HG02642 (cell line): ENCODE measurements around the gene PDE4D.

Experiments used
- ATAC-seq: cut with Tn5 transposase; IDR thresholded peaks from one replicate; pipeline ENCODE4 v1.9.1; 2021; ENCODE audit warnings: mild to moderate bottlenecking; ENCODE audit not compliant: unreplicated experiment, poor library complexity

Gene PDE4D

GRCh38 chr5:59893429-59894227 is at the start of gene PDE4D:
Gene PDE4D, minus strand, starts transcription at chr5:59893726.
- peak; percentile 53 for ATAC-seq

DNA sequence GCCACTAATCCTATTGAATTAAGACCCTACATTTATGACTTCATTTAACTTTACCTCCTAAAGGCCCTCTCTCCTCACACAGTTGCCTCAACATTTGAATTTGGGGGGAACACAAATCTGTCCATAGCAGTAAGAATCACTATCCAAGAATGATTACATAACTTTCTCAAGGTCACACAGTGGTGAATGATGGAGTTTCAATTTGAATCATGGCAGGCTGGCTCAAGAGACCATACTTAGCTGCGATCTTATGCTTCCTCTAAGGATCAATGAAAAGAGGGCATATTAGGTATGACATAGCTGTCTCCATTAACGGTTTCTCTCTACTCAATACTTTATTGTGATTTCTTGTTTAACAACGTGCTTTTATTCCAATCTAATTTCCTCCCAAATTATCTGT is 44.1 kb upstream of the PDE4D start:
- ATAC-seq = no peak

- ATAC-seq = no peak
Observed at GRCh38 chr5:59923465-59923864, 29.9 kb upstream of the PDE4D start.

GRCh38 chr5:59922220-59922619 is 28.7 kb upstream of the PDE4D start:
- no peak for ATAC-seq

DNA sequence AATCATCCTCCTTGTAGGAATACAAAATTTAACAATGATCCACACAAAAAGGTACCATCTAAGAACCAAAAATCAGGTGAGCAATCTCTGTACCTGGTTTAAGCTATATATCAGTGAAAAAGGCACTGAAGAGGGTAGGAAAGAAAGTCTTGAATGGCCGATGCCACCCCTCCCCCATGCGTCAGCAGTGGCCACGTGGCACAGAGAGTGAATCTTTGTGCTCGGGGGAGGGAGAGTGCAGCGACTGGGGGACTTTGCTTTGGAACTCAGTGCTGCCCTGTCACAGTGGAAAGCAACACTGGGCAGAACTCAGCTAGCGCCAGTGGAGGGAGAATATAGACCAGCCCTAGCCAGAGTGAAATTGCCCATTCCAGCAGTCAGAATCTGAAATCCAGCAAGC is 28.3 kb upstream of the PDE4D start:
- ATAC-seq = no peak

DNA sequence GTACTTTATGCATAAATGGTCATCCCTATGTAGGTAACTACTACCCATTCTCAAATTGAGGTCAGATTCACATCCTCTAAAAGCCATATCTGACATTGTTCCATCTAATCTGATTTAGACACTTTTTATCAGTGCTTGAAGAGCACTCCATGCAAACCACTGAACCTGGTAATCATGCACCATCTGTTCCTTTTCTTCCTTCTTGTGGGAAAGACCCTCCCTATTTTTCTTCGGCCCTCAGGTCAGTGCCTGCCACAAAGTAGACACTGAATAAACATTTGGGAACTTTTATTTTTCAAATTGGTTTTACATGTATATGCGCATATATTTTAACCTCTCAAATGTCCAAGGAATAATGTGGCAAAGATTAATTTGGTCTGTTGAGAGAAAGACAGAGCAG is 26.0 kb upstream of the PDE4D start:
- ATAC-seq = no peak

DNA sequence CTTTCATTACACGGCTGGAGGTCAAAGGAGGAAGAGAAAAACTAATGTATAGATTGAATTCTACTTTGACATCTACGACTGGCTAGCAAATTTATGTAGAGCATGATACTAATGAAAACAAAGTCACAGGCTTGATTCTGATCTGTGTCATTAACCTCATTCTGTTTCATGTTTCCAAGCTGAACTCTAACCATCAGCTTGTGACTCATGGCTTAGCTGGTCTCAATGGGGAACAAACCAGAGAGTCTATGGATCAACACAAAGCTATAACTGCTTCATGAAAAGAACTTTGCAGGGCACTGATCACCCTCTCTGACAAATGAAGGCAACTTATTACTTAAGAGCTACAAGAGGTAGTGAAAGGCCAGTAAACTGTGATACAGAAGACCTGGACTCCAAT is 23.6 kb upstream of the PDE4D start:
- no peak for ATAC-seq

GRCh38 chr5:59905188-59905587 is 11.7 kb upstream of the PDE4D start:
- ATAC-seq = no peak

DNA sequence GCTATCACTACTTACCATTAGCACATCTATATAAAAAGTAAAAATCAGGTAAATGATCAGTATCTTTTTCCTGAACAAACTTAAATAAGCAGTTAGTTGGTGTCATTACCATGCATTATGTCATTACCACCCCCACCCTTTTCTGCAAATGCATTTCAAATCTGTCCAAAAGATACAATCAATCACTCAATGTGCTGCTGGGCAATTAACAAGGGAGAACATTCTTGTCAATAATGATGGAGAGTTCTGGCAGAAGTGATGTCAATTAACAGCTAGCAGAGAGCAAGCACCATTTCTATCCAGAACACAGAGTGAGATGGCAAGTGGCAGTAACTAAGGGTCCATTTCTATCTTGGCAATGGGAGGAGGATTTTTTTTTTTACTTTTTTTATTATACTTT is 3.5 kb upstream of the PDE4D start:
- ATAC-seq = no peak

- ATAC-seq = no peak
Observed at GRCh38 chr5:59891962-59892643, 1.4 kb downstream of the PDE4D start.

- no peak for ATAC-seq
Observed at GRCh38 chr5:59887274-59887673, 6.3 kb downstream of the PDE4D start.

- no peak for ATAC-seq
Observed at GRCh38 chr5:59874675-59875074, 18.9 kb downstream of the PDE4D start.

DNA sequence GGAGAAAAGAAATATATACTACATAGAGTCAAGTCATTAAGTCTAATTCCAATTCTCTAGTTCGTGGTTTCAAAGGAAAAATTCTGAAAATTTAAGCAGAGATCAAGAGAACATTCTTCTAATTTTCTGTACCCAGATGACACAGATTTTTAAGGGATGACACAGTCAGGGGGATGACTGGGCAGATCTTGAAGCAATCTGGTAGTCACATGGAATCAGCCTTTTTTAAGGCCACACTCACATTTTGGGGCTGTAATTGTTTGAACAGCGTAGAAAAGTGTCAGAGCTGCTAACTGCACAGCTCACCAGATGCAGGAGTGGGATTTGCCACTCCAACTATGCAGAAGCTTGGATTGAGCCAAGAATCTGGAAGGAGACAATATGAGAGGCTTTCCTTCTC is 20.4 kb downstream of the PDE4D start:
- no peak for ATAC-seq

DNA sequence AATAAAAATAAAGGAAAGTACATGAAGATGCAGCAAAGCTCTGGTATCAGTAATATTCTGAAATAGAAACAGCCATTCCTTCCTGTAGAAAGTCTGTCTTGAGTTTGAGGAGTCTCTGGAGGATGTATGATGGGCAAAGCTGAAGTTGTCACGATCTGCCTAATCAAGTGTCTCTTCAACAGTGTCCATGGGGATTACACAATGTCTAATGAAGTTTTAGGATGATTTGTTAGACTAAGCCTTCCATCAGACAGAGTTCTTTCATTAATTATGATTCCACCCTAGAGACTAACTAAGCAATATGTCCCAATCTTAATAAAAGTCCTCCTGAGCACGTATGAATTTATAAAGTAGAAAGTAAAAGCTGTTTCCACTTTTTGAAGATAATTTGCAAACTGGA is 26.9 kb downstream of the PDE4D start:
- ATAC-seq = no peak

GRCh38 chr5:59864718-59865117 is 28.8 kb downstream of the PDE4D start:
- no peak for ATAC-seq

GRCh38 chr5:59863777-59864176 is 29.7 kb downstream of the PDE4D start:
- no peak for ATAC-seq

- ATAC-seq = no peak
Observed at GRCh38 chr5:59856358-59856757, 37.2 kb downstream of the PDE4D start.

- no peak for ATAC-seq
Observed at GRCh38 chr5:59850766-59851165, 42.8 kb downstream of the PDE4D start.

DNA sequence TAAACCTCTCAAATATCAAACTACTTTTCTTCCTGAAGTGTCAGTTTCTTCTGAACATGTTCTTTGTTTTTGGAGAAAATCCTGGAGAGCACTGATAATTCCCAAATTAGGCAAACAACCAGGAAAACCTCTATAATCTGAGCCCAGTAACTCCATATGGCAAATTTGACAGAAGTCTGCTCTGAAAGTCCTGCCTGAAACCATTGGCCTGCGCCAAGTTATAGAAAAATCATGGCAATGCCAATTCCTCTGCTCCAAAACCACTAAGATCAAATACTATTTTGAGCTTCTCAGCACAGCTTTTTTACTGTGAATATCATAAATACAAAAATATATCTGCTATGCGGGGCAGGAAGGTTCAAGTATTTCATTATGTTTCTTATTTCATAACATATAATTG is 45.9 kb downstream of the PDE4D start:
- no peak for ATAC-seq

DNA sequence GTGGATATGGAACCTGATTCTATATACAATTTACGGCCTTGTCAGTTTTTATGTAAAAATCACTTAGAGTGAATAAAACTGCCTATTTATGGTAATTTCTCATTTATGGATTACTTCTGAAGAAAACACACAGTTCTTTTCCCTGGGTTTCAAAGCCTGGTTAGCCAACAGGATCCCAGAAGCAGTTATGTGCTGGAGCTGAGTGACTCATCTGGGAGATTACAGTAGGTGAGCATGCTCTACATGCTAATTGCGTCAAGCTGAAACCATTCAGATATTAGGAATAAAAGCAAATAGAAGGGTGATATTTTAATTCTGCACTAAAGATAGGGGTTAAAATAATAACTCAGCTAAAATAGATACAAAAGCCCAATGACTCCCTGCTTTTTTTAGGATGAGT is 47.8 kb downstream of the PDE4D start:
- ATAC-seq = no peak

DNA sequence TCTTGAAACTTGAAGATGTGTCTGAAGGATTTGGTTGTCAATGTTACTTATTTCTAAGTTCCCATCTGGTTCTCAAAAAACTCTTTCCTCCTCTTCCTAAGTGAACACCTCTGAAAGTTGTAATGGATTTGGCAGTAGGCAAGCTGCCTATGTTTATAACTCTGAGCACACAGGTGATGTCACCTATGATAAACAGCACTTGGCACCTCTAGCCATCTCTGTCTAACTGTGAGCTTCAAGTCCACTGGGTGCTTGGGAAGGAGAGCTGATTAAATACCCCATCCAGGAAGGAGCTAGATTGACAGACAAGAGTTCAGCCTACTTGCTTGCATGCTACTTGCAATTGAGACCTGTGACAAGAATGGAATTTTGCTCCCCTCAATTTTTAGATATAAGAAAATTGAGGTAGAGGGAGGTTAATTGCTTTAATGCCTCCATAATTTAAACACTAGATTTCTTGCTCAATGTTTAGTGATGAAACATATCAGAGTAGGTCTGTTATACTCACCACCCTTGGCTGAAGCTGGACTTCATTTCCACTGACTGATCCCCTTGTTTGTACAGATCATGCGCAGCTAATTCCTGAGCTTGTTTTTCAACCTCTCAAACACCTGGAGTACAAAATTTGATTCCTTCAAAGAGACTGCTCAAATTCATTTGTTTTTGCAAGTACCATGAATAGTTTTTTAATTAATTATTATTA is 49.9 kb downstream of the PDE4D start:
- ATAC-seq = no peak
